ENCODE data around the gene COL13A1.

DNA sequence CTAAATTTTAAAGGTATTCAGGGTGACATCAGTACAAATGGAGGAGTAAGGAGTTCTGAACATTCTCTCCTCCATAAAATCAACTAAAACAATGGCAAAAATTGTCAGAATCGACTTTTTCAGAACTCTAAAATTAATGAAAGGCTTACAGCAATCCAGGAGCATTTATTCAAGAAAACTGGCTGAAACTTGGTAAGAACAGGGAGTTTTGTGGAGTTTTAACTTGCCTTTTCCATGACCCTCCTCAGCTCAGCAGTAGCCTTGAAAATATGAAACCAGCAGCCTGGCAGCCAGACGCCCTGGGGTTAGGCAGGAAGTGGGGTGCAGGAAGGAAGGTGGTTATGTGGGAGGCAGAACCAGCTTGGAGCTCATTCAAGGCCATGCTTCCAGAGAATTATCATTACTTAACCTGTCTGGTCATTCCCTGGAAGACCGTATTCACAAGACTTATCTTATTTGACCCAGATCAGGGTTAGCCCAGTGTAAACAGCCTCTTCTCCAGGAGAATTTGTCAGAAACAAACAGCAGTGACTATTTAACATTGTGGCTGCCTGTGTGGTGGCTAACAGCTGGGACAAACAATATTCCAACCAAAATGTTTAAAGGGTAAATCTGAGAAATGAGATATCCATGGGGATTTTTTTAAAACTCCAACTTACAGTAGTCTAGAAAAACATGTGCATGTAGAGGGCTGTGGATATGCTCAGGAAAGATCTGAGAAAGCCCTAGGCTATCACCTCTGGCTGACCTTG is 175.3 kb downstream of the COL13A1 start:
- TF ChIP-seq, protein P1, sequence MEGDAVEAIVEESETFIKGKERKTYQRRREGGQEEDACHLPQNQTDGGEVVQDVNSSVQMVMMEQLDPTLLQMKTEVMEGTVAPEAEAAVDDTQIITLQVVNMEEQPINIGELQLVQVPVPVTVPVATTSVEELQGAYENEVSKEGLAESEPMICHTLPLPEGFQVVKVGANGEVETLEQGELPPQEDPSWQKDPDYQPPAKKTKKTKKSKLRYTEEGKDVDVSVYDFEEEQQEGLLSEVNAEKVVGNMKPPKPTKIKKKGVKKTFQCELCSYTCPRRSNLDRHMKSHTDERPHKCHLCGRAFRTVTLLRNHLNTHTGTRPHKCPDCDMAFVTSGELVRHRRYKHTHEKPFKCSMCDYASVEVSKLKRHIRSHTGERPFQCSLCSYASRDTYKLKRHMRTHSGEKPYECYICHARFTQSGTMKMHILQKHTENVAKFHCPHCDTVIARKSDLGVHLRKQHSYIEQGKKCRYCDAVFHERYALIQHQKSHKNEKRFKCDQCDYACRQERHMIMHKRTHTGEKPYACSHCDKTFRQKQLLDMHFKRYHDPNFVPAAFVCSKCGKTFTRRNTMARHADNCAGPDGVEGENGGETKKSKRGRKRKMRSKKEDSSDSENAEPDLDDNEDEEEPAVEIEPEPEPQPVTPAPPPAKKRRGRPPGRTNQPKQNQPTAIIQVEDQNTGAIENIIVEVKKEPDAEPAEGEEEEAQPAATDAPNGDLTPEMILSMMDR (IDR thresholded peaks at IDR 0.05): no peak
- TF ChIP-seq EP300 (IDR thresholded peaks at IDR 0.05): no peak
